HG03457 (cell line): ENCODE results near the gene MCRS1.

Experiments
- ATAC-seq: cut with Tn5 transposase; IDR thresholded peaks from one replicate; pipeline ENCODE4 v1.9.1; 2021; ENCODE audit warnings: moderate number of reproducible peaks; ENCODE audit not compliant: unreplicated experiment

MCRS1 gene

DNA sequence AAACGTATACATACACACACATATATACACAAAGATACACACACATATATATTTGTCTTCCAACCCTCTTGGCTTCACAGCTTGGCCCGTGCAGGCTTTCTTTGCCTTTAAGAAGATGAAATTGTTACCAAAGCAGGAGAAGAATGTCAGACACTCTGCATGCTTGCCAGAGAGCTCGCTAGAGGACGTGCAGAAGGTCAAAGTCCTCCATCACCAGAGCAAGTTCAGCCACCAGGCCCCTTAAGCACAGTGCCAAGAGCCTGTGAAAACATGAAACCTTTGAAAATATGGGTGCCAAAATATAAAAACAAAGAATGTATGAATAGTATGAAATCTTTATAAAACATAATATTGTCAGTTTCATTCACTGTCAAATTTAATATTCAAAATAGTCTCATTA, 14.9 kb upstream of the MCRS1 start:
- ATAC-seq = no peak

DNA sequence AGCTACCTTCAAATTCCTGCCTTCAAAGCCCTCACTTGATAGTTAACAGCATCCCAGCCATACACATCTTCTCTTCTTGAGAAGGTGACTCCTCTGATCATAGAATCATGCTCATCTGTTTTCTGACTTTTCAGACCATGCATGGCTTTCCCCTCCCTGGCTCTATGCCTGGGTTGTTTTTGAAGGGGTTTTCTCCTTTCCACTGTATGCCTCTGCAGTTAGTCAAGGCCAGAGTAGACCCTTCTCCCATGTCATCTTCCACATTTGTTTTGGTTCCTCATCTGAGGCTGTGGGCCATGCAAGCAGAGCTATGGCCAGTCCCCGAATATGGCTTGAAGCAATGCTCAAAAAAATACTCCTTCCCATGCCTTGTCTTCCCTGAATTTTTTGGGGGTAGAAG, 14.3 kb upstream of the MCRS1 start:
- no peak for ATAC-seq

DNA sequence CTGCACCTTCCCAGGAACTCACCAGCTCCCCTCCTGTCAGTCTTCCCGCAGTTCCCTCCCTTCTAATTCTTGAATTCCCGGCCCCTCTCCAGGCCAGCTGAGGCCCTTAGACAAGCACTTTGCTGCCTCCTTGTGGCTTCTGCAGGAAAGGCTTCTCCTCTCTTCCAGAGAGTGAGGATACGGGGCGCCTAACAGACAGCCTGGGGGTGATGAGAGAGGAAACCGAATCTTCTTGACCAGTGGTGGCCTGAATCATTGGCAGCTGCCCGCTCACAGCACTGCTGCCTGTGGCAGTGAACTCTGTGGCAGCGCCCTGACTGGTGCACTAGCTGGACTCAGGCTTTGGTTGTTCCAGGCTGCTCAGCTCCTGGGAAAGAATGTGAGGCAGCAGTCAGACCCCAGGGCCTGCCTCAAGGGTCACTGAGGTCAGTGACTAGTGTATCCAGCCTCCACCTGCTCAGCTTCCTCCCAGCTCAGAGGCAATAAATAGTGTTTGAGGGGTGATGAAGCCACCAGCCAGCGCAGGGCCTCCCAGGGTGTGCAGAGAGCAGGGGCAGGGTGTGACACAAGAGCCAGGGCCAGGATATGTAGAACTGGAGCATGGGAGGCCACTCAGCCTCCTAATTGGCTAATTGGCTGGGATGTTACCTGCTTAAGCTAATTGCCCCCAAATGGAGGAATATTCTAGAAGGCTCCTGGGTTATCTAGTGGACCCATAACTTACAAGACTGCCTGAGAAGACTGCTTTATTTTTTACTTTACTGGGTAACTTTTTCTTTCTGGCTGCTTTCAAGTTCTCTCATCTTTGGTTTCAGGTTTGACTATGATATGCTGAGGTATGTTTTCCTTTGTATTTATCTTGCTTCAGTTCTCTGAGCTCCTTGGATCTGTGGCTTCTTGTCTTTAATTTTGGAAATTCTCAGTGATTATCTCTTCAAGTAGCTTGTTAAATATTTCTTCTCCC, 12.9 kb upstream of the MCRS1 start:
- ATAC-seq = no peak

DNA sequence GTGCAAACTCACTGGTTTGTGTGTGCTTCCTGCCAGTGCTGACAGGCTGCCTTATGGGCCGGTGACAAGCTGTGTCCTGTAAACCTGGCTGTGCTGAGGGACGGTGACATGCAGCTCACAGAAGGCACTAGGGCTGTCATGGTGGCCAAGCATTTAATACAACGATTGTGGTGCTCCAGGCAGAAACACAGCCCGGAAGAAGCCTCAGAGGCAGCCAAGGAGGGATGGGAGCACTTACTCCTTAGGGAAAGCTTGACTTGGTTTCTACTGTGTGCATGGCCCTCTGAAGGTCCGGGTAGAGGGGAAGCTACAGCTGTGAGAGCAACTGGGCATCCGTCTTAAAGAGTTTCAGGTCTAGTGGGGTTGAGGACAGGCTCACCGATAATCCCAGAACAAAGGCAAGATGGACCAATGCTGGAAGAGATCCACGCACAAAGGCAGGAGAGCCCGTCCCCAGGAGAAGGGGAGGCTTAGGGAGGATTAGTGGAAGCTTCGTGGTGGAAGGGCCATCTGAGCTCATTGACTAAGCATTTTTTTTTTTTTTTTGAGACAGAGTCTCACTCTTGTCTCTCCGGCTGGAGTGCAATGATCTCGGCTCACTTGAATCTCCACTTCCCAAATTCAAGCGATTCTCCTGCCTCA, 10.7 kb upstream of the MCRS1 start:
- ATAC-seq = no peak

DNA sequence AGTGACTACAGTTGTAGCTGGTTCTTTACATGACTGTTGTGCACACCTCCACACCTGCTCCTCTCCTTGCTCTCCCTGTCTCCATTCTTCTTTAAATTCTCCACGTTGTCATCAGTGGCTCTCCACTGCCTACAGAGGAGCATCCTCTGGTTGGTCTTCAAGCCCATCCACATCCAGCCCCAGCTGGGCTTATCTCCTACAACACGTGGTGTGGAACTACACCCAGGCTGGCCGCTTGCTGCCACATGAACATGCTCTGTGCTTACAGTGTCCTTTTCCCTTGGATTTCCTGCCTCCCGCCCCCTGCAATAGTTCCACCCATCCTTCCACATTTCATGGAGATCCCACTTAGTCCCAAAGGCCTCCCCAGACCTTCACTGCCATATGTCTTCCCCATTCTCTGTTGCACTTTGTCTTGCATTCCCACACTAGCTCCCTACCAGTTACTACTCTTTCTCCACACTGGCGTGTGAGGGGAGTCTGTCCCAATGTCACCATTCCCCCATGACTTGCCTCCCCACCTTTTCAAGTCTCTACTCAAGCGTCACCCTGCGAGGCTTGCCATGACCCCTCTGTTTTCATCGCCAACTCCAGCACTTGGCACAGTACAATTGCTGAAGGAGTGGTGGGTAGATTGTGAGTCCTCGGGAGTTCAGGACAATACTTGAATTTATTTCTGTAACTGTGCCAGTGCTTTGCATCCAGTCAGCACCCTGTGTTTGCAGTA, 9.8 kb upstream of the MCRS1 start:
- ATAC-seq = no peak

DNA sequence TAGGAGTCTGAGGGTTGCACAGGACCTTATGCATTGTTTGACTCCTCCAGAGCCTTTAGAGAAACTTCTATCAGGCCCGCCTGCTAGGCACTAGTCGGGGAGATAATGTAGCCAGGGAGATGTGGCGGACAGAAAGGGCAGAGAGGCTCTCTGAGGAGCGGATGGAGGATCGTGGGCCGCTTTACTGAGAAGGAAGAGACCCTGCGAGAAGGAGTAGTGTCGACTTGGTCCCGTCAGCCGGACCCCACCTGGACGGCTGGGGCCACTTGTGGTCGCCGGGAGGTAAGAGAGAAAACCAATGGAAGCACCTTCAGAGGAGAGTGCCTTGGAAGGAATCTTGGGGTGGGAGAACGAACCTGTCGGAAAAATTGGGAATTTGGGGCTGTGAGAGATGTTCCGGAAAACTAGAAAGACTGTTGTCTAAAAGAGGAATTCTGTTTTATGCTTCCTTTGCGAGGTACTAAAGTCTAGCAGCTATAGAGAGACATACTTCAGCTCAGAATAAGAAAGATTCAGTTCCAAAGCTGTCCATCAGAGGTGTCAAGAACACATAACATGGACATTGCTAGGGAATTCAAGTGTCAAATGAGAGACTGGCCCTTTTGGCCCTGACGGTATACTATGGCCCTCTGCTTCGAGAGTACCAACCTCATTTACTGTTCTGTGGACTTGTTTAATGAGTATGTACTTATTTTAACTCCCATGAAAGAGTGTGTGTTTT, 660 bp upstream of the MCRS1 start:
- no peak for ATAC-seq

DNA sequence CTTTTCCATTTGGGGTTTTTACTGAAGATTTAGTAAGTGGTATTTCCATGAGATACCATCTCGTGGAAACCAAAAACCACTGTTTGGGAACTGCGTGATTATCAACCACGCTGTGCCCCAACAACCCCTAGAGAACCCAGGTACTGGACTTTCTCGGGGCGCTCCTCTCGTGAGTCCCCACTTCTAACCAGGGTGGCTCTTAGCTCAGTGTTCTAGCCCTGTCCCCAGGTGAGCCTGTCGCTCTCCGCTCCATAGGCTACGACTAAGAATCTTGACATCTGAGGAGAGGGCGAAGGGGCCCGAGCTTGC, 686 bp downstream of the MCRS1 start:
- ATAC-seq = no peak

DNA sequence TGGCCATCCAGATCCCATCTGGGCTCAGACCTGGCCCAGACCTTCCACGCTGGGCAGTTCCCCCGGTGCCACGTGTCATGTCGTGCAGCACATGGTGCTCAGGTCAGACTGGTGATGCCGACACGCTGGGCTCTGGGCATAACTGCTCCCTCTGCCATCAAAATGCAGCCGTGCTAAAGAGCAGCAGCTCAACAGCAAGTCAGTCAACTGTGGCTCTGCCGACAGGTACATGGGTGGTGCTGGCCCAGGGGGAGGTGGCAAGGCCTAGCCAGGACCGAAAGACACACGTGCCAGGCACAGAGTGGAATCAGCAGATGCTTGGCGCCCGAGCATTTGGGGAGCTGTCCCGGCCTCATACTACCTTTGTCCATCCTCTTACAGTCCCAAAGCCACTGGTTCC, 1.6 kb downstream of the MCRS1 start:
- no peak for ATAC-seq

DNA sequence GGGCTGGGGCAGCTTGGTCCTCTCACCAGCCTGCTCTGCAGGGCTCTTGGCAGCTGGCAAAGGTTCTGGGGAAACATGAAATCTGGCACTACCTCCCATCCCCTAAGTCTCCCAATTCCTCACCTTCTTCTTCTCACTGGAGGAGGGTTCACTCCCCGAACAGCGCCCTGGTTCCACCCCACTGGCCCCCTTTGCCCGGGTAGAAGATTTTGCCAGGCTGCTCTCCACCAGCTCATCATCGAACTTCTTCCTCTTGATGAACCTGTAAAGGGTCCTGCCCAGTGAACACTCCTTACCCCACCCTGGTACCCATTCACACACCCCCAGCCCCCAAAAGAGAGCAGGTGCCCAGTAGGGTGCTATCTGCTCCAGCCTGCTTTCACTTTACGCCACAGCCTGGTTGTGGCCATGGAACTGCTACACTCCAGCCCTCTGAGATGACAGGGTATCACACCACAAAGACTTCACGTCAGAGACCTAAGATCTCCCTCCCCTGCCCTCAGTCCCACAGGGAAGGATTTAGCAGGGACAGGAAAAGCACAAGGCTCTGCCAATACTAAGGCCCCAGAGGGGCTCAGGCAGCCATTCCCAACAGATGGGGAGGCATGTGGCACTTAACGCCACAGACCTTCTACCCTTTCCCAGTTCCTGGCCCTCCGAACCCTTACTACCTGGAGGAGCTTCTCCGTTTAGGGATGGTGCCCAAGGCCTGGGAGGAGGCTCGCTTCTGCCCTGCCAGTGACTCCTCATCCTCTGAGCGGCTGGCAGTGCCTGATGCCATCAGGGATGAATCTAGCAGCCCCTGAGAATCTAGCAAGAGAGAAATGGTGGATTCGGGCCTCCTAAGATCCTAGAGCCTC, 2.3 kb downstream of the MCRS1 start:
- no peak for ATAC-seq

DNA sequence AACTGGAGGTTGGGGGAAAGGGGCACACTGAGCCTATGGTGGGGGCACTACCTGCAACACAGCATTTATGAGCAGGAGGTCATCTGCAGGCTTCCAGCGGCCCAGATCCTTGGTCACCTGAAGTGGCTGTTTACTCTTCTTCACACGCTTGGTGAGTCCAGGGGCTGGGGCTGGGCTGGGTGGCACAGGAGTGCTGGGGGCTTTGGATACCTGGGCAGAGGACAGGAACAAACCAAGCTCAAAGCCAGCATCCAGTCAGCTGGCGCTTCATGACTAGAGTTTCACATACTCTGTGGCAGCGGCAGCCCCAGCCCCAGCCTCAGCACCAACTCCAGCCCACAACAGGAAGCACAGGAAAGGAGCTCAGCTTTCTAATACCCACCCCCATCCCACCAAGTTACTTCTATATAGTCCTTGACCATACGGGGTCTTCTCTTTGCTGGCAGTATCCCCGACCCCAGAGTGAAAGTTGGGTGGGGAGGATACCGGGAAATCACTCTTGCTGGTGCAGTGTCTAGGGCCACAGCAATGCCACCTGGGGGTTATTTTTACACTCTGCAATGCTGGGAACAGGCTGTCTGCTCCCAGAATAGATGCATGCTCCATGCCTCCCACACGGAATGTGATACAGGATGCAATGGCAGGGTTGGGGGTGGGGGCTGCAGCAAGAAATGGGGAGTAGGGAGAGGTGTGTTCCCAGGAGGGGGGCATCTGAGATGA, 3.1 kb downstream of the MCRS1 start:
- no peak for ATAC-seq

DNA sequence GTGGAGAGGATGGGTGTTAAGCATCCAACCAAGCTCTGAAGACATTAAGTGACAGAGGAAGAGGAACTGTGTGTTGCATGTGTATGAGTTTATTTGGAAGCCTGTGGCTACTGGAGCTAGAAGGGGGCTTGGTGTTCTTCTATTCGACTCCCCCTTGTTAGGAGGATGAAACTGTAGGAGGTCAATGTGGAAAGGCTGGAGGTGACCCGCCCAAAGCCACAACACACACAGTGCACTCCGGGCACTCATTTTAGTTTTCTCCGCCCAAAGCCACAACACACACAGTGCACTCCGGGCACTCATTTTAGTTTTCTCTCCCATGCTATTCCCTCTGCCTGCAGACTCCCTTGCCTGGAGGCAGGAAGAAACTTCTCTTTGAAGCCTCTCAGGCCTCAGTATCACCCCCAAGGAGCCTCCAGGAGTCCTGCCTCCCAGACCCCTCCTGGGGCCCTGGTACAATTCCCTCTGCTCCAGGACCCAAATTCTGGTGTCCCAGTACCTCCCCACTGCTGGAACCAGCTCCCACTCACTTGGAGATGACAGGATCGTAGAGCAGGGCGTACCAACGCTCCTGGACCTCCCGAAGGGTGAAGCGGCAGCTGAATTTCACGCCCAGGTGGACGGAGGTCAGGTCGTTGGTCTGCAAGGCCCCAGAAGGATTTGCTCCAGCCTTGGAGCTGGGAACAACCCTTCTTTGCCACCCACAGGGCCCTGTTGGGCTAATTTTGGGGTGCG, 3.8 kb downstream of the MCRS1 start:
- ATAC-seq = no peak

DNA sequence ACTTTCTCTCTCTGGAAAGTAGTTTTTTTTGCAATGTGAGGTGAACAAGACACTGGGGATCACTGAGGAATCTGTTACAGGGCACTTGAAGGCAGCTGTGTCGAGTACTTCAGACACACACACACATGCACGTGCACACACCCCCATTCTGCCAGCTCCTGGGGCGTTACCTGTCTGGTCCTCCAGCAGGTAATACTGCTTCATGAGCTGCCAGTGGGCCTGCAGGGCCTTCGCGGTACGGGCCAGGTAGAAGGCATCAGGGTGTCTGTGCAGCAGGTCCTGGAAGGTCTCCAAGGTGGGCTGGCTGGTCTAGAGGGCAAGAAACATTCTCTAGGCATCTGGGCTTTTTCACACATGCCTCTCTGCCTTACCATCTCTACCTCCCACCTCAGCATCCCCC, 5.1 kb downstream of the MCRS1 start:
- ATAC-seq = no peak

DNA sequence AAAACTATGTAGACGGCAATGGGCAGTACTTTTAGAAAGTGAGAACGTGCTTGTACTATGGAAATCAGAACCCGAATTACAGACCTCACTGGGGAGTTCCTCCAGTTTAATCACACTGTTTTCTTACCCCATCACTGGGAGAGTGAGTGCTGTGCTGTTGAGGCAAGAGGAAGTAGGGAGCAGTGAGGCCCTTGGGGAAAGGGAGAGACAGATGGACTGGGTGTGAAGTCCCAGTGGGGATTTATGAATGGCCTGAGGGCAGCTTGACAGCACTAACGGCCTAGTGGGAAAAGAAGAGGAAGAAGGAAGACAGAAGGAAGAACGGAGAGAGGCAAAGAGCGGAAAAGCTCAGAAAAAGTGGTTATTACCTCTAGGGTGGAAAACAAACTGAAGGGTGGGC, 5.7 kb downstream of the MCRS1 start:
- ATAC-seq = no peak

DNA sequence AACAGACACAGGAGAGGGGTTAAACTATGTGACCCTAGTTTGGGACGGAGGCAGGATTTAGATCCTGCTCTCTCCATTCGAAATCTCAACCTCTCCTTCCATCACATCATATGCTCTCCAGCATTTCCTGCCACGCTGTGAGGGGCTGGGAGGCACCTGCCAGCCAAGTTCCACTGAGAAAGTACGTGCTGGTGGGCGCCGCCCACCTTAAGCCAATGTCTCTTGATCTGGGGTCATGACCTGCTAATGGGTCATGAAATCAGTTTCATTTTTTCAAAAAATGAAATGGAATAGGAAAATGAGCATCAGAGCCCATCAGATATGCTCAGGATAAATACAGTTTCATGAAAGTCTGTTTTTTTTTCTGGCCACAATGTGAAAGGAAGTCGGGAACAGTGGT, 7.2 kb downstream of the MCRS1 start:
- ATAC-seq = no peak

DNA sequence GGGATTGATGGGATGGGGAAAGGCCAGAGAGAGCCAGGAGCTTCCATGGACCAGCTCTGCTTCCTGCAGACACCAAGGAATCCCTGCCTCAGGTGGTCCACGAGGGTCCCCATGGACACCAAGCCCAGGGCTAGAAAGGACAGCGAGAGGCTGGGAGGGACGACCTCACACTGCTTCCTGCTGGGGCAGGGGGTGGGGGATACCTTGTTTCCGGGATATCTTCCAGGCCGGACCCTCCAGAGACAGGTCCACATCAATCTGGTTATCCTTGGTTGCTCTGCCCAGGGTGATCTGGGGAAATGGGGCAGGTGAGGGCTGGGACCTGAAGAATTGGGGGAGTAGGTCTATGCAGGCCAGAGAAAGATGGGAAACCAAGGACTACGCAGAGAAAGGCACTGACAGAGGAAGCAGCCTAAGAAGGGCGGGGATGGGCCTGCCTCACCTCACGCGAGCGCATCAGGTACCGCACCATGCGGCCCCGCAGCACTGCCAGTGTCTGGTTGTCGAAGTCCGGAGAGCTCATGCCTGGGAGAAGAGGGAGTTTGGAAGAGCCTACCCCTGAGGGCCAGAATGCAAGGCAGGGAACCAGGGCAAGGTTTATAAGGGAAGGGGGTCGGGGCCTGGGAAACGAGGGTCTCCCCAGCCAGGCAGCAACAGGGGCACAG, 8.8 kb downstream of the MCRS1 start:
- ATAC-seq = no peak

DNA sequence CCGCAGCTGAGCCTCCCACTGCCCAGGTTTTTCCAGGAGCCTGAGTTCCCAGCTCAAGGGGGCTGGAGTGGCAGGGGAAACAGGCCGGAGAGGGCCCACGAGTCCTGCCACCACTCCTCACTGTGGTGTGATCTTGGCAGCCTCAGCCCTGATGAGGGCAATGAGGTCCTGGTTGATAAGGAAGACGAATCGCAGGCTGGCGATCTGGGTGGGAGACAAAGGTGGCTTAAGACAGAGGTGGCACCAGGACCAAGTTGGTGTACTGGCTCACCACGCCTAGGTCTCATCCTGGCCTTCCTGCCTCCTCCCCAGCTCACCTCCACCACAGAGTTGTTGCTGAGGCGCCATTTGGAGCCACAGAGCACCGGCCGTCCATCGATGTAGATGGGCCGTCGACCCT, 9.4 kb downstream of the MCRS1 start:
- ATAC-seq = no peak

DNA sequence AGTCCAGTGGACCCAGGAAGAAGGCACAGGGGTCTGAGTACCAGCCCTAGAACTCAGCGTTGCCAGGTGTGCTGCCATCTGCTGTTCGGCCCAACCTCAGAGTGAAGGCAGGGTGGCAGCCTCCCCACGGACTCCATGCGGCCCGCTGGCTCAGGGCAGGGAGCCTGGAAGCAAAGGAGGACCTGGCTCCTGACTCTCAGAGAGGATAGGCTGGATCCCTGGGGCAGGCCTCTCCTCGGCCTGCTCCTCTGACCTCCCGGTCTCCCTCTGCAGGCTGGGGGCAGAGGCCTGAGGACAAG, 10.1 kb downstream of the MCRS1 start:
- no peak for ATAC-seq

DNA sequence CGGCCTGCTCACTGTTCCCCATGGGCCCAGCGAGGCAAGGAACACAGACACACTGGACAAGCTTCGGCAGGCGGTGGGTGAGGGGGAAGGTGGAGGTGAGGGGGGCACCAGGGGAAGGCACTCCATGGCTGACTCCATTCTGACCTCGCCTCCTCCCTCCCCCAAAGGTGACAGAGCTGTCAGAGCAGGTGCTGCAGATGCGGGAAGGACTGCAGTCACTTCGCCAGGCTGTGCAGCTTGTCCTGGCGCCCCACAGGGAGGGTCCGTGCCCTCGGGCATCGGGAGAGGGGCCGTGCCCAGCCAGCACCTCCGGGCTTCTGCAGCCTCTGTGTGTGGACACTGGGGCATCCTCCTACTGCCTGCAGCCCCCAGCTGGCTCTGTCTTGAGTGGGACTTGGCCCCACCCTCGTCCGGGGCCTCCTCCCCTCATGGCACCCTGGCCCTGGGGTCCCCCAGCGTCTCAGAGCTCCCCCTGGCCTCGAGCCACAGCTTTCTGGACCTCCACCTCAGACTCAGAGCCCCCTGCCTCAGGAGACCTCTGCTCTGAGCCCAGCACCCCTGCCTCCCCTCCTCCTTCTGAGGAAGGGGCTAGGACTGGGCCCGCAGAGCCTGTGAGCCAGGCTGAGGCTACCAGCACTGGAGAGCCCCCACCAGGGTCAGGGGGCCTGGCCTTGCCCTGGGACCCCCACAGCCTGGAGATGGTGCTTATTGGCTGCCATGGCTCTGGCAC, 10.6 kb downstream of the MCRS1 start:
- ATAC-seq = no peak
